ENCODE results near the gene CHMP4A.
"Not testable (repeated sequence)": the region's sequence is repeated elsewhere in the genome, so short reads cannot be mapped to it uniquely, and the experiment has no call there.

The CHMP4A gene

DNA sequence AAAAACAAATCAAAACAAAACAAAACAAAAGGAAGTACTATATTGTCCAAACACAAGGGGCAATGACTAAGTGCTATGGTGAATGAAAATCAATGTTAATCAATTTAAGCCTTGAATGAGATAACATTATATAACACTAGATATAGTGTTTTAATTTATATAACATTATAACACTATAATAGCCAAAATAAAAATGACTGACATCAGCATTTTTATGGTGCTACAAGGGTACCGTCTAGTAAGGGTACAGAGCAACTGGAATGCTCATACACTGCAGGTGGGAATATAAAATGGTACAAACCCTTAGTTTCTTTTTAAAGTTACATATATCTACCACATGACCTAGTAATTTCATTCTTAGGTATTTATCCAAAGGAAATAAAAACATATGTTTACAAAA lies 13.2 kb upstream of the CHMP4A start:
- ChIA-PET POLR2A (interaction anchor here (2.3 kb wide), 1 partner anchor 15 kb away, joined by 9 read pairs; the partner anchor contains the start of gene TINF2), CTCF (no interaction called here)
- DNase-seq (ENCODE audit: extremely low spot score): no peak
- no peak for TF ChIP-seq L3MBTL2 (conservative IDR thresholded peaks at IDR 0.05)
- no peak for TF ChIP-seq HDGF (IDR thresholded peaks at IDR 0.05; ENCODE audit: borderline replicate concordance)
- TF ChIP-seq, protein P1, sequence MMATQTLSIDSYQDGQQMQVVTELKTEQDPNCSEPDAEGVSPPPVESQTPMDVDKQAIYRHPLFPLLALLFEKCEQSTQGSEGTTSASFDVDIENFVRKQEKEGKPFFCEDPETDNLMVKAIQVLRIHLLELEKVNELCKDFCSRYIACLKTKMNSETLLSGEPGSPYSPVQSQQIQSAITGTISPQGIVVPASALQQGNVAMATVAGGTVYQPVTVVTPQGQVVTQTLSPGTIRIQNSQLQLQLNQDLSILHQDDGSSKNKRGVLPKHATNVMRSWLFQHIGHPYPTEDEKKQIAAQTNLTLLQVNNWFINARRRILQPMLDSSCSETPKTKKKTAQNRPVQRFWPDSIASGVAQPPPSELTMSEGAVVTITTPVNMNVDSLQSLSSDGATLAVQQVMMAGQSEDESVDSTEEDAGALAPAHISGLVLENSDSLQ (IDR thresholded peaks at IDR 0.05): no peak
- no peak for TF ChIP-seq CTBP1 (IDR thresholded peaks at IDR 0.05; ENCODE audit: borderline replicate concordance)
- TF ChIP-seq FOXA1 (IDR thresholded peaks at IDR 0.05): no peak
- no peak for TF ChIP-seq LEF1 (IDR thresholded peaks at IDR 0.05; ENCODE audit: borderline replicate concordance)

GRCh38 chr14:24224618-24225071 lies 11.4 kb upstream of the CHMP4A start:
- ChIA-PET POLR2A (no interaction called here), CTCF (interaction anchor here (1.6 kb wide), 1 partner anchor 9 kb away, joined by 5 read pairs; the partner anchor contains the start of gene MDP1)
- no peak for DNase-seq (ENCODE audit: extremely low spot score)
- TF ChIP-seq FOXK2 (IDR thresholded peaks at IDR 0.05): no peak
- no peak for TF ChIP-seq L3MBTL2 (conservative IDR thresholded peaks at IDR 0.05)
- no peak for TF ChIP-seq CTBP1 (IDR thresholded peaks at IDR 0.05; ENCODE audit: borderline replicate concordance)
- TF ChIP-seq FOXM1 (IDR thresholded peaks at IDR 0.05; ENCODE audit: borderline replicate concordance): no peak
- TF ChIP-seq HDGF (IDR thresholded peaks at IDR 0.05; ENCODE audit: borderline replicate concordance): no peak
- no peak for TF ChIP-seq SUZ12 (IDR thresholded peaks at IDR 0.05)
- no peak for TF ChIP-seq TARDBP (IDR thresholded peaks at IDR 0.05)
- TF ChIP-seq ELF4 (IDR thresholded peaks at IDR 0.05): no peak
- TF ChIP-seq NFRKB (IDR thresholded peaks at IDR 0.05): no peak
- no peak for TF ChIP-seq BHLHE40 (IDR thresholded peaks at IDR 0.05; ENCODE audit: borderline replicate concordance)
- TF ChIP-seq, protein P1 (IDR thresholded peaks at IDR 0.05): no peak
- TF ChIP-seq FOXA1 (IDR thresholded peaks at IDR 0.05): no peak
- no peak for TF ChIP-seq LEF1 (IDR thresholded peaks at IDR 0.05; ENCODE audit: borderline replicate concordance)
- no peak for TF ChIP-seq ARNT (IDR thresholded peaks at IDR 0.05)
- no peak for TF ChIP-seq SP1 (IDR thresholded peaks at IDR 0.05)
- no peak for TF ChIP-seq ZNF384 (IDR thresholded peaks at IDR 0.05)

DNA sequence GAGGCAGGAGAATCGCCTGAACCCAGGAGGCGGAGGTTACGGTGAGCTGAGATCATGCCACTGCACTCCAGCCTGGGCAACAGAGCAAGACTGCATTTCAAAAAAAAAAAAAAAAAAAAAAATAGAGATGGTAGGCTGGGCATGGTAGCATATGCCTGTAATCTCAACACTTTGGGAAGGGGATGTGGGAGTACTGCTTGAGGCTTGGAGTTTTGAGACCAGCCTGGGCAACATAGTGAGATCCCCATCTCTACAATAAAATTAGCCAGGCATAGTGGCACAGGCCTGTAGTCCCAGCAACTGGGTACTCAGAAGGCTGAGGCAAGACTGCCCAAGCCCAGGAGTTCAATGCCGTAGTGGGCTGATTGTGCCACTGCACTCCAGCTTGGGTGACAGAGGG lies 9.7 kb upstream of the CHMP4A start:
- DNase-seq (ENCODE audit: extremely low spot score); CTCF ChIA-PET: not testable (repeated sequence)
- POLR2A ChIA-PET: interaction anchor here (1.3 kb wide), 1 partner anchor 14 kb away, joined by 3 read pairs; no protein-coding TSS in a partner anchor

GRCh38 chr14:24219521-24219920 lies 6.2 kb upstream of the CHMP4A start:
- POLR2A ChIA-PET: interaction anchor here (1.4 to 1.7 kb wide), 2 partner anchors 23 to 31 kb away, joined by 4 to 8 read pairs; partner anchors contain the start of genes IPO4 and TINF2
- TF ChIP-seq ARNT (IDR thresholded peaks at IDR 0.05) (no peak), ZNF384 (IDR thresholded peaks at IDR 0.05) (no peak), SP1 (IDR thresholded peaks at IDR 0.05) (no peak), BHLHE40 (IDR thresholded peaks at IDR 0.05; ENCODE audit: borderline replicate concordance) (no peak), FOXM1 (IDR thresholded peaks at IDR 0.05; ENCODE audit: borderline replicate concordance) (no peak), LEF1 (IDR thresholded peaks at IDR 0.05; ENCODE audit: borderline replicate concordance) (no peak), NFRKB (IDR thresholded peaks at IDR 0.05) (no peak), SUZ12 (IDR thresholded peaks at IDR 0.05) (no peak), ELF4 (IDR thresholded peaks at IDR 0.05) (no peak), FOXA1 (IDR thresholded peaks at IDR 0.05) (no peak), CTBP1 (IDR thresholded peaks at IDR 0.05; ENCODE audit: borderline replicate concordance) (no peak), FOXK2 (IDR thresholded peaks at IDR 0.05) (no peak), L3MBTL2 (conservative IDR thresholded peaks at IDR 0.05) (no peak), TARDBP (IDR thresholded peaks at IDR 0.05) (no peak), HDGF (IDR thresholded peaks at IDR 0.05; ENCODE audit: borderline replicate concordance) (no peak)
- TF ChIP-seq, protein P1 (IDR thresholded peaks at IDR 0.05): no peak
- CTCF ChIA-PET: interaction anchor here (0.7 to 1.3 kb wide), 2 partner anchors 23 to 81 kb away, joined by 3 to 4 read pairs; partner anchors contain the start of genes DHRS1, NOP9 and TINF2
- DNase-seq (ENCODE audit: extremely low spot score): no peak

- CTCF ChIA-PET: interaction anchor here (1.3 kb wide), 1 partner anchor 23 kb away, joined by 4 read pairs; the partner anchor contains the start of gene TINF2
- no peak for TF ChIP-seq SP1 (IDR thresholded peaks at IDR 0.05)
- no peak for DNase-seq (ENCODE audit: extremely low spot score)
- POLR2A ChIA-PET: interaction anchor here (1.4 to 1.7 kb wide), 2 partner anchors 23 to 30 kb away, joined by 4 to 8 read pairs; partner anchors contain the start of genes IPO4 and TINF2
Observed at GRCh38 chr14:24219080-24219479, 5.8 kb upstream of the CHMP4A start.

DNA sequence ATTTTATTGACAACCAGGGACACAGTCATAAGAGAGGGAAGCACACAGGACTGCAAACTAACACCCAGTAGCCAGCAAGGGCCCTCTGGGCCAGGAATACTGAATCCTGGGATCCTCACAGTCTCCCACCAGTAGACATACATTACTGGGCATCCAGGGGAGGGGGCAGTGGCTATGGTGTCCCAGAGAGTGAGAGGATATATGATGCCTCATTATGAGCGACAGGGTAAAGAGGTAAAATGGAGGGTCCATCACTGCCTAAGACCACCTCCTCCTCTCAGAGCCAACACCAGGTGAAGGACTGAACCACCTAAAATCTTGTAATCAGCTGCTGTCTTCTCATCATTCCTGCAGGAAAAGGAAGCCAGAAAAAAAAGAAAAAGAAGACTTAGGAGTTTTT lies 3.6 kb upstream of the CHMP4A start:
- POLR2A ChIA-PET; CTCF ChIA-PET; DNase-seq (ENCODE audit: extremely low spot score): not testable (repeated sequence)

- DNase-seq (ENCODE audit: extremely low spot score): no peak
- ChIA-PET CTCF (interaction anchor here (0.8 to 1.0 kb wide), 4 partner anchors 9 to 81 kb away, joined by 3 to 9 read pairs (median 4); partner anchors contain the start of genes RABGGTA and TINF2), POLR2A (interaction anchor here (0.7 to 1.2 kb wide), 8 partner anchors 9 to 92 kb away, joined by 3 to 7 read pairs (median 4); partner anchors contain the start of genes CIDEB, DHRS1, IPO4 and NOP9)
- TF ChIP-seq ZNF384 (IDR thresholded peaks at IDR 0.05): no peak
- TF ChIP-seq BHLHE40 (IDR thresholded peaks at IDR 0.05; ENCODE audit: borderline replicate concordance): no peak
- TF ChIP-seq, protein P1 (IDR thresholded peaks at IDR 0.05): no peak
- TF ChIP-seq SP1 (IDR thresholded peaks at IDR 0.05): no peak
- TF ChIP-seq NFRKB (IDR thresholded peaks at IDR 0.05): no peak
- no peak for TF ChIP-seq L3MBTL2 (conservative IDR thresholded peaks at IDR 0.05)
- no peak for TF ChIP-seq ELF4 (IDR thresholded peaks at IDR 0.05)
- no peak for TF ChIP-seq SUZ12 (IDR thresholded peaks at IDR 0.05)
- TF ChIP-seq FOXM1 (IDR thresholded peaks at IDR 0.05; ENCODE audit: borderline replicate concordance): no peak
- no peak for TF ChIP-seq FOXA1 (IDR thresholded peaks at IDR 0.05)
- no peak for TF ChIP-seq FOXK2 (IDR thresholded peaks at IDR 0.05)
- TF ChIP-seq LEF1 (IDR thresholded peaks at IDR 0.05; ENCODE audit: borderline replicate concordance): no peak
- TF ChIP-seq HDGF (IDR thresholded peaks at IDR 0.05; ENCODE audit: borderline replicate concordance): no peak
- no peak for TF ChIP-seq ARNT (IDR thresholded peaks at IDR 0.05)
Observed at GRCh38 chr14:24216345-24216699, 3.0 kb upstream of the CHMP4A start.
